GM23338 (cell line): ENCODE data around the gene SOS1. TPM values are rescaled to one million over a fixed set of nuclear protein-coding genes. Genes with fewer than 3 reads are reported as not detected.
A peak's percentile ranks its signal among the peaks of the same experiment; 100 is the strongest.

Experiments used
- ATAC-seq: fragments of 200-7000 bp; cut with Tn5 transposase; 3 replicates; pipeline ENCODE4 v1.9.1; 2020
- DNase-seq: peaks from one replicate; pipeline ENCODE4 v3.0.0-alpha.2; 2015; ENCODE audit warnings: low spot score
- H2AFZ ChIP-seq: fragments of 200-600 bp; sonication (generic); 2 replicates; pipeline ENCODE4 v1.8.0; 2016; ENCODE audit warnings: antibody characterized with exemption, mild to moderate bottlenecking, moderate library complexity
- H3F3A ChIP-seq: fragments of 200-600 bp; sonication (generic); replicated peaks from 2 replicates; pipeline ENCODE4 v1.8.0; 2017; ENCODE audit warnings: antibody characterized with exemption, mixed run types, low read depth
- H3K27ac ChIP-seq: fragments of 200-600 bp; sonication (generic); 2 replicates; pipeline ENCODE4 v1.6.1; 2016; ENCODE audit warnings: low read depth
- H3K27me3 ChIP-seq: fragments of 200-600 bp; sonication (generic); 2 replicates; pipeline ENCODE4 v1.8.0; 2016; ENCODE audit warnings: mild to moderate bottlenecking, mixed run types, moderate library complexity; ENCODE audit not compliant: insufficient read depth
- H3K36me3 ChIP-seq: fragments of 200-600 bp; sonication (generic); 2 replicates; pipeline ENCODE4 v1.8.0; 2016; ENCODE audit warnings: mild to moderate bottlenecking; ENCODE audit not compliant: insufficient read depth
- H3K4me1 ChIP-seq: fragments of 200-600 bp; sonication (generic); 2 replicates; pipeline ENCODE4 v1.8.0; 2016; ENCODE audit warnings: mild to moderate bottlenecking, moderate library complexity; ENCODE audit not compliant: insufficient read depth
- H3K4me2 ChIP-seq: fragments of 200-600 bp; sonication (generic); 2 replicates; pipeline ENCODE4 v1.7.1; 2017; ENCODE audit warnings: mixed run types
- H3K4me3 ChIP-seq: fragments of 200-600 bp; sonication (generic); 2 replicates; pipeline ENCODE4 v1.6.1; 2016; ENCODE audit warnings: mixed run types
- H3K79me2 ChIP-seq: fragments of 200-600 bp; sonication (generic); replicated peaks from 2 replicates; pipeline ENCODE4 v1.8.0; 2017; ENCODE audit warnings: mild to moderate bottlenecking; ENCODE audit not compliant: insufficient read depth
- H3K9me2 ChIP-seq: fragments of 200-600 bp; sonication (generic); 2 replicates; pipeline ENCODE4 v1.8.0; 2017; ENCODE audit not compliant: insufficient read depth
- H4K20me1 ChIP-seq: fragments of 200-600 bp; sonication (generic); replicated peaks from 2 replicates; pipeline ENCODE4 v1.8.0; 2017; ENCODE audit warnings: mild to moderate bottlenecking; ENCODE audit not compliant: insufficient read depth
- H3K27ac Mint-ChIP-seq: 2 replicates; pipeline ENCODE4 v1.8.0; 2020; ENCODE audit warnings: inconsistent platforms, mild to moderate bottlenecking, moderate library complexity, mixed read lengths
- H3K27me3 Mint-ChIP-seq: 3 replicates; pipeline ENCODE4 v1.8.0; 2022; ENCODE audit warnings: low read depth, mild to moderate bottlenecking, moderate library complexity, mixed read lengths, inconsistent platforms; ENCODE audit not compliant: insufficient read depth, poor library complexity
- H3K36me3 Mint-ChIP-seq: 3 replicates; pipeline ENCODE4 v1.8.0; 2021; ENCODE audit warnings: low read depth, mild to moderate bottlenecking, inconsistent platforms, moderate library complexity, mixed read lengths
- H3K4me1 Mint-ChIP-seq: 3 replicates; pipeline ENCODE4 v1.8.0; 2020; ENCODE audit warnings: mild to moderate bottlenecking, inconsistent platforms, mixed read lengths
- H3K4me3 Mint-ChIP-seq: 3 replicates; pipeline ENCODE4 v1.8.0; 2021; ENCODE audit warnings: moderate library complexity, mild to moderate bottlenecking, inconsistent platforms, mixed read lengths
- H3K9me3 Mint-ChIP-seq: 3 replicates; pipeline ENCODE4 v1.8.0; 2020; ENCODE audit warnings: moderate library complexity, mild to moderate bottlenecking, inconsistent platforms, mixed read lengths
- CREB1 ChIP-seq: fragments of 250-450 bp; sonication (Bioruptor Pico); IDR thresholded peaks from 2 replicates; pipeline ENCODE4 v1.5.0; 2020; ENCODE audit warnings: low read depth, mild to moderate bottlenecking, moderate library complexity
- EZH2phosphoT487 ChIP-seq: fragments of 200-600 bp; sonication (generic); IDR thresholded peaks from one replicate; pipeline ENCODE4 v1.8.1; 2018; ENCODE audit warnings: antibody characterized with exemption; ENCODE audit not compliant: unreplicated experiment
- JUNB ChIP-seq: IDR thresholded peaks from one replicate; pipeline ENCODE4 v1.6.1; 2016; ENCODE audit warnings: antibody characterized with exemption; ENCODE audit not compliant: unreplicated experiment
- NANOG ChIP-seq: IDR thresholded peaks from 2 replicates; pipeline ENCODE4 v1.6.1; 2016; ENCODE audit warnings: antibody characterized with exemption, borderline replicate concordance
- POLR2AphosphoS5 ChIP-seq: IDR thresholded peaks from 2 replicates; pipeline ENCODE4 v1.6.1; 2016; ENCODE audit warnings: antibody characterized with exemption, low read depth
- STAT1 ChIP-seq: IDR thresholded peaks from one replicate; pipeline ENCODE4 v1.6.1; 2016; ENCODE audit warnings: antibody characterized with exemption; ENCODE audit not compliant: unreplicated experiment
- ZNF331 ChIP-seq: fragments of 250-450 bp; sonication (Bioruptor Pico); IDR thresholded peaks from 2 replicates; pipeline ENCODE4 v1.5.0; 2020; ENCODE audit warnings: low read depth, mild to moderate bottlenecking, moderate library complexity
- ZNF462 ChIP-seq: fragments of 250-450 bp; sonication (Bioruptor Pico); IDR thresholded peaks from 2 replicates; pipeline ENCODE4 v1.5.0; 2020; ENCODE audit warnings: mild to moderate bottlenecking, moderate library complexity
- polyA plus RNA-seq: library from polyadenylated mRNA; unstranded; fragments of >200 nt; fragmentation: Nextera tagmentation; extraction: Ambion mirVana; gene quantifications from 2 replicates; pipeline ENCODE4 v1.2.1, GENCODE V29; 2016
- total RNA-seq: library from RNA; depleted of rRNA; stranded (reverse); fragments of >200 nt; shearing (Covaris generic); gene quantifications from 2 replicates; pipeline ENCODE4 v1.2.3, GENCODE V29; 2014
- TF ChIP-seq, protein P1 (sequence below): IDR thresholded peaks from 2 replicates; pipeline ENCODE4 v1.6.1; 2016; ENCODE audit warnings: antibody characterized with exemption

SOS1 gene
- total and polyA plus RNA-seq, 2 experiments from 2014 or later = 13.4 to 21.9 TPM

- TF ChIP-seq ZNF462 (CRISPR knock-in tag) = no peak
- TF ChIP-seq CREB1 = no peak
- TF ChIP-seq, protein P1, sequence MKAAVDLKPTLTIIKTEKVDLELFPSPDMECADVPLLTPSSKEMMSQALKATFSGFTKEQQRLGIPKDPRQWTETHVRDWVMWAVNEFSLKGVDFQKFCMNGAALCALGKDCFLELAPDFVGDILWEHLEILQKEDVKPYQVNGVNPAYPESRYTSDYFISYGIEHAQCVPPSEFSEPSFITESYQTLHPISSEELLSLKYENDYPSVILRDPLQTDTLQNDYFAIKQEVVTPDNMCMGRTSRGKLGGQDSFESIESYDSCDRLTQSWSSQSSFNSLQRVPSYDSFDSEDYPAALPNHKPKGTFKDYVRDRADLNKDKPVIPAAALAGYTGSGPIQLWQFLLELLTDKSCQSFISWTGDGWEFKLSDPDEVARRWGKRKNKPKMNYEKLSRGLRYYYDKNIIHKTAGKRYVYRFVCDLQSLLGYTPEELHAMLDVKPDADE = no peak
- TF ChIP-seq STAT1 = no peak
- no peak for TF ChIP-seq EZH2phosphoT487
These were observed 22.2 kb upstream of the SOS1 start (continued) for GRCh38 chr2:39142904-39143605.

GRCh38 chr2:39141334-39142271, 20.8 kb upstream of the SOS1 start:
- H3K9me2 ChIP-seq = 0 out of 2 replicates have a peak, but pooled peaks cover under 1% of the 10 kb centered on the region
- DNase-seq = peak; percentile 55
- H3K27ac ChIP-seq = peak overlapping the region; percentile 78
- Mint-ChIP-seq H3K4me3 (no peak overlapping the region), H3K4me1 (peaks cover 24% of the 10 kb centered on the region), H3K27ac (peak overlapping the region; percentile 71), H3K9me3 (no peaks in the 10 kb centered on the region), H3K27me3 (no peaks in the 10 kb centered on the region), H3K36me3 (no peaks in the 10 kb centered on the region)
- no peak overlapping the region for H2AFZ ChIP-seq
- peak overlapping the region; percentile 33 for H3K4me2 ChIP-seq
- H3K36me3 ChIP-seq = no peaks in the 10 kb centered on the region
- no peaks in the 10 kb centered on the region for H3F3A ChIP-seq
- no peak overlapping the region for H3K4me3 ChIP-seq
- peak; percentile 78 for ATAC-seq
- H4K20me1 ChIP-seq = no peaks in the 10 kb centered on the region
- H3K4me1 ChIP-seq = peaks cover 29% of the 10 kb centered on the region
- no peaks in the 10 kb centered on the region for H3K79me2 ChIP-seq
- no peaks in the 10 kb centered on the region for H3K27me3 ChIP-seq
- TF ChIP-seq POLR2AphosphoS5 (no peak), JUNB (no peak), ZNF331 (CRISPR knock-in tag) (no peak), NANOG (no peak), CREB1 (no peak)
- TF ChIP-seq, protein P1 = no peak
